ENCODE measurements around the gene KLHL36. TPM values are rescaled to one million over a fixed set of nuclear protein-coding genes. Genes with fewer than 3 reads are reported as not detected.

Gene KLHL36
- total RNA-seq, 1 experiment from 2014 or later: 22.0 TPM

DNA sequence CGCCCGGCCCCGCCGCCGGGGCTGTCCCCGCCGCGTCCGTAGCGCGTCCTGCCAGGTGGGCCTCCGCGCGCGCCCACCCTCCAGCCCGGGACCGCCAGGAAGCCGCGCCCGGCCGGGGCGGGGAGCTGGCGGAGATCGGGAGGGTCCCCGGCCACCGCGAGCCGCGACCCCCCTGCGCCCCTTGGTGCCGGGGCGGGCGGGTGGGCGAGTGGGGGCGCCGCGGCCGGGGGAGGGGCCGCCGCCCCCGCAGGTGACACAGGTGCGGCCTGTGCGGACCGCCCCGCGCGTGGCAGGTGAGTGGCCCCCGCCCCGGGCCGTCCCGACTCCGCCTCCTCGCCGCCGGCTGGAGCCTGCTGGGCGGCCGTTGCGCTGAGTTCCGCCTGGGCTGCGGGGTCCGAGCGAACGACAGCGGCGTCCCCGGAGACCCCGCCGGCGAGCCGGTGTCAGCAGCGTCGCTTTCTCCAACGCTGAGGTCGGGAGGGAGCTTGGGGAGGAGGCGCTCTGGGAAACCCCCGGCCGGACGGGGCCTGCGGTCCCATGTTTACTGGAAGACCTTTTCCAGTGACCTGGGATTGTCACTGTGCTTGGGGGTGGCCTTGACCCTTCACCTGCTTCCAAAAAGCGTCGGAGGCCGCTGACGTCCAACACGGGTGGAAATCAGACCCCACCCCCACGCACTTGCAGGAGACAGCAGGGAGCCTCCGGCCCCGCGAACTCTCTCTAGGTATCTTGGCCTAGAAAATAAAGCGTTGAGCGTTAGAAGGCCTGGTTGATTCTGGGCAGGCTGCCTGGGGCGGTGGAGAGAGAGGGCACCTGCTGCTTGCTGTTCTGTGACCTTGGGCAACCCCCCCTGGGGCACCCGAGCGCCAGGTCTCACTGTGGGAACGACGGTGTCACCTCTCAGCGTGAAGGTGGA is 542 bp downstream of the KLHL36 start:
- CTCF ChIA-PET: interaction anchor here (0.6 to 1.2 kb wide), 2 partner anchors 26 to 143 kb away, joined by 3 read pairs; no protein-coding TSS in a partner anchor
- BruUV-seq (replicated peaks): no TSS peak
- TF ChIP-seq, protein P1, sequence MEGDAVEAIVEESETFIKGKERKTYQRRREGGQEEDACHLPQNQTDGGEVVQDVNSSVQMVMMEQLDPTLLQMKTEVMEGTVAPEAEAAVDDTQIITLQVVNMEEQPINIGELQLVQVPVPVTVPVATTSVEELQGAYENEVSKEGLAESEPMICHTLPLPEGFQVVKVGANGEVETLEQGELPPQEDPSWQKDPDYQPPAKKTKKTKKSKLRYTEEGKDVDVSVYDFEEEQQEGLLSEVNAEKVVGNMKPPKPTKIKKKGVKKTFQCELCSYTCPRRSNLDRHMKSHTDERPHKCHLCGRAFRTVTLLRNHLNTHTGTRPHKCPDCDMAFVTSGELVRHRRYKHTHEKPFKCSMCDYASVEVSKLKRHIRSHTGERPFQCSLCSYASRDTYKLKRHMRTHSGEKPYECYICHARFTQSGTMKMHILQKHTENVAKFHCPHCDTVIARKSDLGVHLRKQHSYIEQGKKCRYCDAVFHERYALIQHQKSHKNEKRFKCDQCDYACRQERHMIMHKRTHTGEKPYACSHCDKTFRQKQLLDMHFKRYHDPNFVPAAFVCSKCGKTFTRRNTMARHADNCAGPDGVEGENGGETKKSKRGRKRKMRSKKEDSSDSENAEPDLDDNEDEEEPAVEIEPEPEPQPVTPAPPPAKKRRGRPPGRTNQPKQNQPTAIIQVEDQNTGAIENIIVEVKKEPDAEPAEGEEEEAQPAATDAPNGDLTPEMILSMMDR (conservative IDR thresholded peaks at IDR 0.05; ENCODE audit: low read depth, low read length): no peak
- no peak for TF ChIP-seq EZH2 (IDR thresholded peaks at IDR 0.05; ENCODE audit: borderline replicate concordance, low read depth, low read length, poor library complexity, severe bottlenecking)
- POLR2A ChIA-PET (ENCODE audit: low non-redundant PET): no interaction called here
- Histone ChIP-seq H3K27ac (ENCODE audit: low read depth, low read length, poor library complexity, severe bottlenecking) (no peak overlapping the region), H3K9me3 (ENCODE audit: low read depth, low read length, poor library complexity, severe bottlenecking) (no peaks in the 10 kb centered on the region), H3K4me3 (ENCODE audit: low read depth, low read length, poor library complexity, severe bottlenecking) (peak overlapping the region; percentile 67), H3K36me3 (ENCODE audit: insufficient read depth, low read length, poor library complexity, severe bottlenecking) (peaks cover 4% of the 10 kb centered on the region), H3K4me1 (ENCODE audit: insufficient read depth, low read length, poor library complexity, severe bottlenecking) (peaks cover 6% of the 10 kb centered on the region), H3K27me3 (replicated peaks; ENCODE audit: insufficient read depth, low read depth, low read length, poor library complexity) (no peaks in the 10 kb centered on the region)
- intact Hi-C loops (cut with micrococcal nuclease; ENCODE audit: unreplicated experiment): no loop called here
- no peak for DNase-seq (ENCODE audit: low spot score)

DNA sequence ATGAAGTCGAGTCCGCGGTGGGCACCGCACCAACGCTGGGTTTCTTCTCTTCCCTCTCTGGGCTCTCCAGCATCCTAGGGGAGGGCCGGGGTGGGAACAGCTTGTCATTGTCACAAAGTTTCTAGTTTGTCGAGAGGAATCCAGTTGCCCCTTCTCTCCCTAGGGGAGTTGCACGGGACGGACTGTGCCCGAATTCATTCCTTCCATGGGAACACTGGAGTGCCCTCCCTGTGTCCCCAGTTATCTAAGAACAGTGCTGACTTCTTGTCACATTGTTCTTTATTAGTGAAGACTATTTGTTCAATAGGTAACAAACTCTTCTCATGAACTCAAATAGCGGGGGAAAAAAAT is 1.2 kb downstream of the KLHL36 start:
- CTCF ChIA-PET: no interaction called here
- TF ChIP-seq EZH2 (IDR thresholded peaks at IDR 0.05; ENCODE audit: borderline replicate concordance, low read depth, low read length, poor library complexity, severe bottlenecking): no peak
- TF ChIP-seq, protein P1 (conservative IDR thresholded peaks at IDR 0.05; ENCODE audit: low read depth, low read length): no peak
- DNase-seq (ENCODE audit: low spot score): no peak
- H3K4me1 ChIP-seq (ENCODE audit: insufficient read depth, low read length, poor library complexity, severe bottlenecking): peaks cover 6% of the 10 kb centered on the region
- no peaks in the 10 kb centered on the region for H3K27me3 ChIP-seq (replicated peaks; ENCODE audit: insufficient read depth, low read depth, low read length, poor library complexity)
- H3K9me3 ChIP-seq (ENCODE audit: low read depth, low read length, poor library complexity, severe bottlenecking): no peaks in the 10 kb centered on the region
- H3K27ac ChIP-seq (ENCODE audit: low read depth, low read length, poor library complexity, severe bottlenecking): no peak overlapping the region
- peak overlapping the region; percentile 67 for H3K4me3 ChIP-seq (ENCODE audit: low read depth, low read length, poor library complexity, severe bottlenecking)
- POLR2A ChIA-PET (ENCODE audit: low non-redundant PET): no interaction called here
- peaks cover 4% of the 10 kb centered on the region for H3K36me3 ChIP-seq (ENCODE audit: insufficient read depth, low read length, poor library complexity, severe bottlenecking)
- no TSS peak for BruUV-seq (replicated peaks)
- intact Hi-C loops (cut with micrococcal nuclease; ENCODE audit: unreplicated experiment): no loop called here

DNA sequence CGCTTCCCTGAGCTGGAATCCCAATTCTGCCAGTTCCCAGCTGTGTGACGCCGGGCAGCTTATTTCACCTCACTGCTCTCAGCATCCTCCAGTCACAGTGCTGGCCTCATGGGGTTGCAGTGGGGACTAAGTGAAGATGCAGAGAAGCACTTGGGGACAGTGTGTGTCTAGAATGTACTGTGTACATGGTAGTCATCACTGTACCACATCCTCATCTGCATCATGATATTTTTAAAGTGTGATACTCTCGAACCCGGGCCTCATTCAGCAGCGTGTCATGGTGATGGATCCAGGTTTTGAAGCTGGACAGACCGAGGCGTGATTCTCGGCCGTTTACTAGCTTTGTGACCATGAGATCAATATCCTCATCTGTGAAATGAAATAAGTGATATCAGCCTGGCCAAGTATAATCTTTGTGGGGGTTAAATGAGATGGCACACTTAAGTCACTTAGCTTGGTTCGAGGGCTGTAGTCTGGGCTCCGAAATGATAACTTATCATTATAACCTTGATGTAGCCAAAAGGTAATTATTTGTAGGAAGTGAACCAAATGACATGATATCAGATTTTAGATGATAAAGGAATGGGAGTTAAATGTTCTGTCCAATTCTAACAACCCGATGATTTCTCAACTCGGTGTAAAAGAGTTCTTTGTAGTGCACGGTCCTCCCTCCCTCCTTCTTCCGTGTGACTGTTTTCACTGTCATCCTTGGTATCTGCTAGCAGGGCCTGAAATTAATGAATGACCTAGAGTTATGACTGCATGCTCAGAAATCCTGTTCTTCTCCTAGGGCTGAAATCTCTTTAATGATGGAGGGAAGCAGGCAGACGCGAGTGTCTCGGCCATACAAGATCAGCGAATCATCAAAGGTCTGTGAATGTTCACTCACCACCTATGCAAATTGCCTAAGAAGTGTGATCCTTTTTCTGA is 2.0 kb downstream of the KLHL36 start:
- intact Hi-C loops (cut with micrococcal nuclease; ENCODE audit: unreplicated experiment): no loop called here
- Histone ChIP-seq H3K27ac (ENCODE audit: low read depth, low read length, poor library complexity, severe bottlenecking) (no peak overlapping the region), H3K4me1 (ENCODE audit: insufficient read depth, low read length, poor library complexity, severe bottlenecking) (peaks cover 6% of the 10 kb centered on the region), H3K36me3 (ENCODE audit: insufficient read depth, low read length, poor library complexity, severe bottlenecking) (peaks cover 4% of the 10 kb centered on the region), H3K9me3 (ENCODE audit: low read depth, low read length, poor library complexity, severe bottlenecking) (no peaks in the 10 kb centered on the region), H3K27me3 (replicated peaks; ENCODE audit: insufficient read depth, low read depth, low read length, poor library complexity) (no peaks in the 10 kb centered on the region), H3K4me3 (ENCODE audit: low read depth, low read length, poor library complexity, severe bottlenecking) (no peak overlapping the region)
- DNase-seq (ENCODE audit: low spot score): no peak
- CTCF ChIA-PET: no interaction called here
- no peak for TF ChIP-seq EZH2 (IDR thresholded peaks at IDR 0.05; ENCODE audit: borderline replicate concordance, low read depth, low read length, poor library complexity, severe bottlenecking)
- TF ChIP-seq, protein P1 (conservative IDR thresholded peaks at IDR 0.05; ENCODE audit: low read depth, low read length): no peak
- POLR2A ChIA-PET (ENCODE audit: low non-redundant PET): no interaction called here
- TSS peak; percentile 33 for BruUV-seq (replicated peaks)

Measured in A673 (cell line).